ENCODE measurements around the gene NOTCH1.

The NOTCH1 gene

DNA sequence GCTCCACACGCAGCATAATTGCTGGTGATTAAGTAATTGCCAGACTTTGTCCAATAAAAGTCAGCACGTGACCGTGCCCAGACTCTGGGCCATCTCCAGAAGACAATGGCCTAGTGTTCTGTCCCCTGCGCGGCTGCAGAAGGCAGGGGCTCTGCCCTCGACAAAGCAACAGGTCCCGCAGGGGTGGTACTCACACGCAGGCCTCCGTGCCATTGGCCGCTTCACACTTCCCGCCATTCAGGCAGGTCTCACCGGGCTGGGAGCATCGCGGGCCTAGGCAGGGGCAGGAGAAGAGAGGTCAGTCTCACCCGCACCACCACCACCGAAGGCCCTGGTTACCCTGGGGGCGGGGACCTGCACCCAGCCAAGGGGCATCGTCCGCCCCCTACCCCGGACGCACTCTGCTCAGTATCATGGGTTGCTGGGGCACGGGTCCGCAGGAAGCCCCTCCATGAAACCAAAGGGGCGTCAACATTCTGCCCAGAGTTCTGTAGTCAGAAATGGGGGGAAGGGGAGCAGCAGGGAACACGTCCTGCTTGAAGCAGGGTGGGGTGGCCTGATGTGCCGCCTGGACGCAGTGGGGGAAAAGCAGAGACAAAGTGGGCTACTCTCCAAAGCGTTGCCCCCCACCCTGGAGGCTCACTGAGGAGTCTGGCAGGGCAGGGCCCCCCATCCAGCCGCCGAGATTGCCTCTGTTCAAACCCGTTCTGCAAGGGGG is 1.9 kb downstream of the NOTCH1 start:
- Histone ChIP-seq H3K27ac (ENCODE audit: low read depth, low read length) (no peak overlapping the region), H3K4me3 (ENCODE audit: low read length) (no peak overlapping the region), H4K5ac (ENCODE audit: low read length) (no peak overlapping the region), H4K8ac (ENCODE audit: low read depth, low read length) (no peak overlapping the region), H3K36me3 (ENCODE audit: control insufficient read depth, insufficient read depth, low read length) (no peaks in the 10 kb centered on the region), H3K79me2 (ENCODE audit: control insufficient read depth, insufficient read depth, low read length) (peaks cover 27% of the 10 kb centered on the region), H3K56ac (ENCODE audit: low read length) (peak overlapping the region; percentile 88), H3K79me1 (ENCODE audit: low read length) (peaks cover 9% of the 10 kb centered on the region), H2AK5ac (ENCODE audit: low read length) (no peak overlapping the region), H3K4me2 (ENCODE audit: low read length) (peak overlapping the region; percentile 27), H2BK120ac (ENCODE audit: low read depth, low read length) (no peak overlapping the region), H3K23ac (ENCODE audit: low read length) (no peak overlapping the region), H3K18ac (ENCODE audit: low read length) (no peak overlapping the region), H3K4me1 (ENCODE audit: control insufficient read depth, low read depth, low read length) (peaks cover 15% of the 10 kb centered on the region), H3K27me3 (ENCODE audit: insufficient read depth, low read length, poor library complexity) (no peaks in the 10 kb centered on the region), H2BK5ac (ENCODE audit: low read length) (no peak overlapping the region), H3K4ac (ENCODE audit: low read depth, low read length) (no peak overlapping the region), H3K9ac (ENCODE audit: low read length) (peak overlapping the region; percentile 78), H2BK15ac (replicated peaks; ENCODE audit: low read depth) (no peak overlapping the region)
- WGBS (ENCODE audit: extremely low coverage, insufficient coverage, low lambda C conversion rate), result no CpG with 5 or more reads among the region's 31 CpGs
- DNase-seq, result no peak

DNA sequence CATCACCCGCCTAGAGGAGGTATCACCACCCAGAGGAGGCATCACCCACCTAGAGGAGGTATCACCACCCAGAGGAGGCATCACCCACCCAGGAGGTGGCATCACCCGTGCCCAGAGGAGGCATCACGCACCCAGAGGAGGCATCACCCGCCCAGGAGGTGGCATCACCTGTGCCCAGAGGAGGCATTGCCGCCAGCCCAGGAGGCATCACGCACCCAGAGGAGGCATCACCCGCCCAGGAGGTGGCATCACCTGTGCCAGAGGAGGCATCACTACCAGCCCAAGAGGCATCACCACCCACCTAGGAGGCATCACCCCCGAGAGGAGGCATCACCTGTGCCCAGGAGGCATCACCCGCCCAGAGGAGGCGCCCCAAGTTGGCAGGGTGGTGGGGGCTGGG is 2.6 kb downstream of the NOTCH1 start:
- no peak for DNase-seq
- no peak overlapping the region for H3K27ac ChIP-seq (ENCODE audit: low read depth, low read length)
- no peak overlapping the region for H2BK5ac ChIP-seq (ENCODE audit: low read length)
- H2AK5ac ChIP-seq (ENCODE audit: low read length), result no peak overlapping the region
- H4K8ac ChIP-seq (ENCODE audit: low read depth, low read length), result no peak overlapping the region
- H3K9ac ChIP-seq (ENCODE audit: low read length), result no peak overlapping the region
- peaks cover 13% of the 10 kb centered on the region for H3K4me1 ChIP-seq (ENCODE audit: control insufficient read depth, low read depth, low read length)
- no peak overlapping the region for H3K18ac ChIP-seq (ENCODE audit: low read length)
- H3K4ac ChIP-seq (ENCODE audit: low read depth, low read length), result no peak overlapping the region
- WGBS (ENCODE audit: extremely low coverage, insufficient coverage, low lambda C conversion rate), result no CpG with 5 or more reads among the region's 10 CpGs
- no peaks in the 10 kb centered on the region for H3K27me3 ChIP-seq (ENCODE audit: insufficient read depth, low read length, poor library complexity)
- no peak overlapping the region for H2BK15ac ChIP-seq (replicated peaks; ENCODE audit: low read depth)
- no peak overlapping the region for H3K23ac ChIP-seq (ENCODE audit: low read length)
- no peaks in the 10 kb centered on the region for H3K36me3 ChIP-seq (ENCODE audit: control insufficient read depth, insufficient read depth, low read length)
- no peak overlapping the region for H3K4me2 ChIP-seq (ENCODE audit: low read length)
- H2BK120ac ChIP-seq (ENCODE audit: low read depth, low read length), result no peak overlapping the region
- H4K5ac ChIP-seq (ENCODE audit: low read length), result no peak overlapping the region
- H3K56ac ChIP-seq (ENCODE audit: low read length), result no peak overlapping the region
- peaks cover 27% of the 10 kb centered on the region for H3K79me2 ChIP-seq (ENCODE audit: control insufficient read depth, insufficient read depth, low read length)
- H3K4me3 ChIP-seq (ENCODE audit: low read length), result no peak overlapping the region
- H3K79me1 ChIP-seq (ENCODE audit: low read length), result peaks cover 9% of the 10 kb centered on the region

DNA sequence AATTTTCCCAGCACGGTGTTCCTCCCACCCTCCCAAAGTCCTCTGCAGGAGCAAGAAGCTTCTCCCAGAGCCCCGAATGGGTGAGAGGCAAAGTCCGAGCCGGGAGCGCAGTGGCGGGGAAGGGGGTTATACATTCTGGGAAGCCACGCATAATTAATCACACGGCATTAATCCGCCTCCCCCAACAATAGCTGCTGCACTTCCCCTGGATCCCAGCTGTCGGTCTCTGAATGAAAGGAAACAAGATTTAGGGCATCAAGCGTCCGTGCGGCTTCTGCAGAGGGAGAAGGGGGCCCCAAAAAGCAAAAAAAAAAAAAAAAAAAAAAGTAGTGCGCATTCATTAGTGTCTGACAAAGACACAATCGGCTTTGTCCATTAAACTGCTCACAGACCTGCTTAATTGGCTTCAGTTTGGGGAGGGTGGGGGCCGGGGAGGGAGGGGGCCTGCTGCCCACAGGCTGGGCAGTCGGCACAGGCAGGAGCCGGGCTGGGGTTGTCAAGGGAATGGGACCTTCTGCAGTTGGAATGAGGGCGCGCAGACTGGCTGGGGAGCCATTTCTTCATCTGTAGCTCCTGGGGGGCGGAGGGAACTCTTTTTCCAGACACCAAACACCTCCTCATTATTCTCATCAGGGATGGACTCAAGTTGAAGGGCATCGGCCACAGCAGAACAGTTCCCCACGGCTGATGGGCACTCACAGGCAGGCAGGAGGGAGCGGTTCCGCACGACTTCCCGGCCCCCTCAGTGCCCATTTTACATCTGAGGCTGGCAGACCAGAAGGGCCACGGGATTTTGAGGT is 3.4 kb downstream of the NOTCH1 start:
- Histone ChIP-seq H4K5ac (ENCODE audit: low read length) (no peak overlapping the region), H3K27ac (ENCODE audit: low read depth, low read length) (no peak overlapping the region), H3K9ac (ENCODE audit: low read length) (no peak overlapping the region), H4K8ac (ENCODE audit: low read depth, low read length) (no peak overlapping the region), H2AK5ac (ENCODE audit: low read length) (no peak overlapping the region), H3K18ac (ENCODE audit: low read length) (no peak overlapping the region), H2BK5ac (ENCODE audit: low read length) (no peak overlapping the region), H3K4me1 (ENCODE audit: control insufficient read depth, low read depth, low read length) (peaks cover 6% of the 10 kb centered on the region), H3K79me2 (ENCODE audit: control insufficient read depth, insufficient read depth, low read length) (peaks cover 27% of the 10 kb centered on the region), H2BK15ac (replicated peaks; ENCODE audit: low read depth) (no peak overlapping the region), H2BK120ac (ENCODE audit: low read depth, low read length) (no peak overlapping the region), H3K4me2 (ENCODE audit: low read length) (no peak overlapping the region), H3K36me3 (ENCODE audit: control insufficient read depth, insufficient read depth, low read length) (no peaks in the 10 kb centered on the region), H3K56ac (ENCODE audit: low read length) (no peak overlapping the region), H3K23ac (ENCODE audit: low read length) (no peak overlapping the region), H3K4ac (ENCODE audit: low read depth, low read length) (no peak overlapping the region), H3K4me3 (ENCODE audit: low read length) (no peak overlapping the region), H3K79me1 (ENCODE audit: low read length) (peaks cover 9% of the 10 kb centered on the region), H3K27me3 (ENCODE audit: insufficient read depth, low read length, poor library complexity) (no peaks in the 10 kb centered on the region)
- WGBS (ENCODE audit: extremely low coverage, insufficient coverage, low lambda C conversion rate), result no CpG with 5 or more reads among the region's 28 CpGs
- DNase-seq, result no peak

DNA sequence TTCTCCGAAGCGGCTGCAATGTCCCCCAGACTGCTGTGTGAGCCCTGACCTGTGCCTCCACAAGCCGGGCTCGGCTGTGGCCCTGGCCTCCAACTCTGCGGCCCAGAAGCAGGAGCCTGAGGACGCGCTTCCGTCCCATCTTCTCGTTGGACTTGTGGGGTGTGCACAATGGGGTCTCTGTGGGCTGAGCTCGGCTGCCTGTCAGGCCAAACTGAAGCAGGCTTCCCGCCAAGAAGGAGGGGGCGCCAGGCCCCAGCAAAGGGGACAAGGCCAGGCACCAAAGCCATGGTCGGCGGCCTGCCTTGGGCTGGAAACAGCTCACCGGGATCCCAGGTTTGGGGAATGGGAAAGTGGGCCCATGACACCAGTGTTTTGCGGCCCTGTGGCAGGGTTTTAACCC is 4.1 kb downstream of the NOTCH1 start:
- H3K18ac ChIP-seq (ENCODE audit: low read length), result no peak overlapping the region
- H3K27me3 ChIP-seq (ENCODE audit: insufficient read depth, low read length, poor library complexity), result no peaks in the 10 kb centered on the region
- no peak overlapping the region for H2BK120ac ChIP-seq (ENCODE audit: low read depth, low read length)
- H2AK5ac ChIP-seq (ENCODE audit: low read length), result no peak overlapping the region
- no peak for DNase-seq
- H2BK15ac ChIP-seq (replicated peaks; ENCODE audit: low read depth), result no peak overlapping the region
- H3K79me2 ChIP-seq (ENCODE audit: control insufficient read depth, insufficient read depth, low read length), result peaks cover 27% of the 10 kb centered on the region
- no peak overlapping the region for H3K4ac ChIP-seq (ENCODE audit: low read depth, low read length)
- no CpG with 5 or more reads among the region's 16 CpGs for WGBS (ENCODE audit: extremely low coverage, insufficient coverage, low lambda C conversion rate)
- no peak overlapping the region for H3K23ac ChIP-seq (ENCODE audit: low read length)
- H3K27ac ChIP-seq (ENCODE audit: low read depth, low read length), result no peak overlapping the region
- H4K5ac ChIP-seq (ENCODE audit: low read length), result no peak overlapping the region
- H3K4me1 ChIP-seq (ENCODE audit: control insufficient read depth, low read depth, low read length), result peaks cover 2% of the 10 kb centered on the region
- no peak overlapping the region for H2BK5ac ChIP-seq (ENCODE audit: low read length)
- peaks cover 9% of the 10 kb centered on the region for H3K79me1 ChIP-seq (ENCODE audit: low read length)
- H3K4me3 ChIP-seq (ENCODE audit: low read length), result no peak overlapping the region
- H3K56ac ChIP-seq (ENCODE audit: low read length), result no peak overlapping the region
- H3K36me3 ChIP-seq (ENCODE audit: control insufficient read depth, insufficient read depth, low read length), result no peaks in the 10 kb centered on the region
- no peak overlapping the region for H4K8ac ChIP-seq (ENCODE audit: low read depth, low read length)
- no peak overlapping the region for H3K4me2 ChIP-seq (ENCODE audit: low read length)
- H3K9ac ChIP-seq (ENCODE audit: low read length), result no peak overlapping the region

DNA sequence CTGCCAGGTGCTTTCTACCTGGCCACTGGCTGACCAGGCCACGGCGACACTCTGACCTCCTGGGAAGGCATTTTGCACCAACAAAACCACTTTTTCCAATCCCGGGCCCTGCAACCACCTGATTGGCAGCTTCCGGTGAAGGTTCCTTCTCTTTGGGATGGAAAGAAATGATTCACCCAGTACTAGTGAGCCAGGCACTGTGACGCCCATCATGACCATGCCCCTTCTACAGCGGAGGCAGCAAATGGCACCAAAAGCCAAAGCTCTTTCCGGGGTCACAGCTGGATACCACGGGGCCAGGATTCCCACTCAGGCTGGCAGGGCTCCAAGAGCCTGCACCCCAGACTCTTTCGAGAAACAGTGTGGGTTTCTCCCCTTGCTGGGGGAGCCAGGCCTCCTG is 4.7 kb downstream of the NOTCH1 start:
- H2BK120ac ChIP-seq (ENCODE audit: low read depth, low read length), result no peak overlapping the region
- H2BK5ac ChIP-seq (ENCODE audit: low read length), result no peak overlapping the region
- no peak overlapping the region for H3K23ac ChIP-seq (ENCODE audit: low read length)
- H3K36me3 ChIP-seq (ENCODE audit: control insufficient read depth, insufficient read depth, low read length), result no peaks in the 10 kb centered on the region
- H4K8ac ChIP-seq (ENCODE audit: low read depth, low read length), result no peak overlapping the region
- H4K5ac ChIP-seq (ENCODE audit: low read length), result no peak overlapping the region
- H3K4me1 ChIP-seq (ENCODE audit: control insufficient read depth, low read depth, low read length), result peaks cover 2% of the 10 kb centered on the region
- H3K79me2 ChIP-seq (ENCODE audit: control insufficient read depth, insufficient read depth, low read length), result peaks cover 27% of the 10 kb centered on the region
- no peaks in the 10 kb centered on the region for H3K27me3 ChIP-seq (ENCODE audit: insufficient read depth, low read length, poor library complexity)
- H3K18ac ChIP-seq (ENCODE audit: low read length), result no peak overlapping the region
- no peak overlapping the region for H3K27ac ChIP-seq (ENCODE audit: low read depth, low read length)
- WGBS (ENCODE audit: extremely low coverage, insufficient coverage, low lambda C conversion rate), result no CpG with 5 or more reads among the region's 9 CpGs
- H2AK5ac ChIP-seq (ENCODE audit: low read length), result no peak overlapping the region
- no peak overlapping the region for H3K9ac ChIP-seq (ENCODE audit: low read length)
- DNase-seq, result no peak
- H3K79me1 ChIP-seq (ENCODE audit: low read length), result peaks cover 9% of the 10 kb centered on the region
- H3K4me2 ChIP-seq (ENCODE audit: low read length), result no peak overlapping the region
- no peak overlapping the region for H2BK15ac ChIP-seq (replicated peaks; ENCODE audit: low read depth)
- no peak overlapping the region for H3K56ac ChIP-seq (ENCODE audit: low read length)
- no peak overlapping the region for H3K4me3 ChIP-seq (ENCODE audit: low read length)
- H3K4ac ChIP-seq (ENCODE audit: low read depth, low read length), result no peak overlapping the region

Data from mesendoderm (in vitro differentiated cells).